Hepatocyte (in vitro differentiated cells): Measurements from ENCODE around the gene ARHGAP5. TPM values are rescaled to one million over a fixed set of nuclear protein-coding genes. Genes with fewer than 3 reads are reported as not detected.

Source experiments
- DNase-seq: peaks from one replicate; pipeline ENCODE4 v3.0.0-alpha.2; 2016; ENCODE audit warnings: low spot score
- H2AFZ ChIP-seq: fragments of 200-600 bp; sonication (generic); 2 replicates; pipeline ENCODE4 v1.6.0; 2016; ENCODE audit warnings: antibody characterized with exemption, mild to moderate bottlenecking
- H3K27ac ChIP-seq: fragments of 200-600 bp; sonication (generic); 2 replicates; pipeline ENCODE4 v1.5.1; 2016; ENCODE audit warnings: mild to moderate bottlenecking
- H3K27me3 ChIP-seq: fragments of 200-600 bp; sonication (generic); 2 replicates; pipeline ENCODE4 v1.6.1; 2016
- H3K36me3 ChIP-seq: fragments of 200-600 bp; sonication (generic); replicated peaks from 2 replicates; pipeline ENCODE4 v1.5.1; 2016; ENCODE audit warnings: low read depth; ENCODE audit not compliant: insufficient read depth
- H3K4me1 ChIP-seq: fragments of 200-600 bp; sonication (generic); 2 replicates; pipeline ENCODE4 v1.5.1; 2016; ENCODE audit warnings: mild to moderate bottlenecking, moderate library complexity; ENCODE audit not compliant: insufficient read depth
- H3K4me2 ChIP-seq: fragments of 200-600 bp; sonication (generic); 2 replicates; pipeline ENCODE4 v1.6.0; 2016
- H3K4me3 ChIP-seq: fragments of 200-600 bp; sonication (generic); 2 replicates; pipeline ENCODE4 v1.5.1; 2016; ENCODE audit warnings: mild to moderate bottlenecking
- H3K79me2 ChIP-seq: fragments of 200-600 bp; sonication (generic); 2 replicates; pipeline ENCODE4 v1.6.0; 2017; ENCODE audit warnings: mild to moderate bottlenecking
- H3K9me2 ChIP-seq: fragments of 200-600 bp; sonication (generic); replicated peaks from 2 replicates; pipeline ENCODE4 v1.6.0; 2017; ENCODE audit warnings: mild to moderate bottlenecking; ENCODE audit not compliant: insufficient read depth
- H3K9me3 ChIP-seq: fragments of 200-600 bp; sonication (generic); 2 replicates; pipeline ENCODE4 v1.5.1; 2016; ENCODE audit warnings: low read depth, mild to moderate bottlenecking
- H4K20me1 ChIP-seq: fragments of 200-600 bp; sonication (generic); 2 replicates; pipeline ENCODE4 v1.6.0; 2016; ENCODE audit warnings: mild to moderate bottlenecking; ENCODE audit not compliant: insufficient read depth, poor library complexity, severe bottlenecking
- CTCF ChIP-seq: fragments of 200-600 bp; sonication (generic); IDR thresholded peaks from 2 replicates; pipeline ENCODE4 v1.5.1; 2016; ENCODE audit warnings: antibody characterized with exemption, mild to moderate bottlenecking; ENCODE audit not compliant: poor library complexity
- EZH2 ChIP-seq: fragments of 200-600 bp; sonication (generic); IDR thresholded peaks from 2 replicates; pipeline ENCODE4 v1.6.1; 2016; ENCODE audit warnings: antibody characterized with exemption, mild to moderate bottlenecking, borderline replicate concordance
- EZH2phosphoT487 ChIP-seq: fragments of 200-600 bp; sonication (generic); IDR thresholded peaks from one replicate; pipeline ENCODE4 v1.6.1; 2018; ENCODE audit warnings: antibody characterized with exemption, mild to moderate bottlenecking, low read depth, moderate library complexity; ENCODE audit not compliant: unreplicated experiment, severe bottlenecking
- WGBS: methylation state at CpG from one replicate; pipeline ENCODE4 v1.1.6; 2016; ENCODE audit warnings: low lambda C conversion rate; ENCODE audit errors: missing lambda C conversion rate; 5-methylcytosine and 5-hydroxymethylcytosine counted together
- polyA plus RNA-seq: library from polyadenylated mRNA; unstranded; fragments of >200 nt; fragmentation: Nextera tagmentation; extraction: Ambion mirVana; gene quantifications from 2 replicates; pipeline ENCODE4 v1.2.1, GENCODE V29; 2016
- total RNA-seq: library from RNA; depleted of rRNA; stranded (reverse); fragments of >200 nt; gene quantifications from 2 replicates; pipeline ENCODE4 v1.2.3, GENCODE V29; 2014

Gene ARHGAP5
- total and polyA plus RNA-seq, 2 experiments from 2014 or later = 16.5 to 144 TPM

- Histone ChIP-seq H3K27me3 (no peaks in the 10 kb centered on the region), H3K9me3 (no peaks in the 10 kb centered on the region), H3K9me2 (no peaks in the 10 kb centered on the region), H3K27ac (peak overlapping the region; percentile 1), H2AFZ (no peak overlapping the region), H3K36me3 (no peaks in the 10 kb centered on the region), H3K4me3 (no peak overlapping the region), H3K4me1 (peaks cover 5% of the 10 kb centered on the region), H3K4me2 (no peak overlapping the region), H3K79me2 (peaks cover 100% of the 10 kb centered on the region), H4K20me1 (peaks cover 77% of the 10 kb centered on the region)
- TF ChIP-seq EZH2 (no peak), EZH2phosphoT487 (no peak), CTCF (no peak)
- 45% methylated on average over 1 of the region's 1 CpG for WGBS
- DNase-seq = no peak
These were observed 27.2 kb downstream of the ARHGAP5 start for GRCh38 chr14:32104308-32104707.

- Histone ChIP-seq H3K27me3 (no peaks in the 10 kb centered on the region), H4K20me1 (peaks cover 78% of the 10 kb centered on the region), H3K4me2 (no peak overlapping the region), H3K9me3 (no peaks in the 10 kb centered on the region), H3K36me3 (no peaks in the 10 kb centered on the region), H3K9me2 (no peaks in the 10 kb centered on the region), H3K4me3 (no peak overlapping the region), H3K27ac (no peak overlapping the region), H3K4me1 (peaks cover 5% of the 10 kb centered on the region), H3K79me2 (peaks cover 100% of the 10 kb centered on the region), H2AFZ (no peak overlapping the region)
- TF ChIP-seq EZH2 = no peak
- TF ChIP-seq CTCF = no peak
- TF ChIP-seq EZH2phosphoT487 = no peak
- DNase-seq = no peak
These were observed 27.7 kb downstream of the ARHGAP5 start for GRCh38 chr14:32104803-32105202.

- peaks cover 44% of the 10 kb centered on the region for H4K20me1 ChIP-seq
- WGBS = 90% methylated on average over 7 of the region's 7 CpGs
These were observed 32.8 kb downstream of the ARHGAP5 start for GRCh38 chr14:32109676-32110547.

More at GRCh38 chr14:32109676-32110547, 32.8 kb downstream of the ARHGAP5 start:
- H3K27ac ChIP-seq = no peak overlapping the region
- DNase-seq = no peak
- H3K9me3 ChIP-seq = no peaks in the 10 kb centered on the region
- peaks cover 99% of the 10 kb centered on the region for H3K79me2 ChIP-seq
- H3K4me1 ChIP-seq = no peaks in the 10 kb centered on the region
- no peak overlapping the region for H3K4me3 ChIP-seq
- no peak overlapping the region for H3K4me2 ChIP-seq
- H2AFZ ChIP-seq = no peak overlapping the region
- no peaks in the 10 kb centered on the region for H3K36me3 ChIP-seq
- H3K27me3 ChIP-seq = no peaks in the 10 kb centered on the region
- no peaks in the 10 kb centered on the region for H3K9me2 ChIP-seq
- TF ChIP-seq EZH2phosphoT487 = no peak
- TF ChIP-seq CTCF = no peak
- TF ChIP-seq EZH2 = no peak
